Superior temporal gyrus (tissue), 1 donor: ENCODE measurements around the gene TWSG1.
"Not testable (repeated sequence)": the region's sequence is repeated elsewhere in the genome, so short reads cannot be mapped to it uniquely, and the experiment has no call there.

ENCODE experiments used
- DNase-seq: peaks from one replicate; pipeline ENCODE4 v3.0.0-alpha.2; 2016; ENCODE audit errors: extremely low spot score

Gene TWSG1

GRCh38 chr18:9424235-9424634 is 89.7 kb downstream of the TWSG1 start:
- not testable (repeated sequence) for DNase-seq

- DNase-seq: no peak
Observed at GRCh38 chr18:9426753-9427152, 92.2 kb downstream of the TWSG1 start.

GRCh38 chr18:9428301-9428706 is 93.7 kb downstream of the TWSG1 start:
- no peak for DNase-seq

GRCh38 chr18:9428862-9429661 is 94.5 kb downstream of the TWSG1 start:
- peak; percentile 18 for DNase-seq

- peak; percentile 43 for DNase-seq
Observed at GRCh38 chr18:9429662-9429993, 95.1 kb downstream of the TWSG1 start.

GRCh38 chr18:9430315-9430714 is 95.7 kb downstream of the TWSG1 start:
- not testable (repeated sequence) for DNase-seq

- DNase-seq: no peak
Observed at GRCh38 chr18:9431296-9431695, 96.7 kb downstream of the TWSG1 start.

- DNase-seq: not testable (repeated sequence)
Observed at GRCh38 chr18:9433122-9433521, 98.5 kb downstream of the TWSG1 start.

GRCh38 chr18:9433671-9434121 is 99.1 kb downstream of the TWSG1 start:
- no peak for DNase-seq

GRCh38 chr18:9434122-9434701 is 99.6 kb downstream of the TWSG1 start:
- DNase-seq: no peak

- DNase-seq: no peak
Observed at GRCh38 chr18:9435041-9435440, 100.5 kb downstream of the TWSG1 start.

GRCh38 chr18:9436206-9436929 is 101.8 kb downstream of the TWSG1 start:
- DNase-seq: no peak

GRCh38 chr18:9437021-9437437 is 102.5 kb downstream of the TWSG1 start:
- DNase-seq: no peak

- no peak for DNase-seq
Observed at GRCh38 chr18:9437672-9438071, 103.1 kb downstream of the TWSG1 start.

- no peak for DNase-seq
Observed at GRCh38 chr18:9441061-9441460, 106.5 kb downstream of the TWSG1 start.

- no peak for DNase-seq
Observed at GRCh38 chr18:9444549-9444948, 110.0 kb downstream of the TWSG1 start.

GRCh38 chr18:9446839-9447238 is 112.3 kb downstream of the TWSG1 start:
- DNase-seq: no peak

GRCh38 chr18:9447334-9447733 is 112.8 kb downstream of the TWSG1 start:
- no peak for DNase-seq

- DNase-seq: no peak
Observed at GRCh38 chr18:9449600-9450414, 115.2 kb downstream of the TWSG1 start.

GRCh38 chr18:9450920-9451319 is 116.3 kb downstream of the TWSG1 start:
- DNase-seq: not testable (repeated sequence)
